Stimulated activated CD8-positive, alpha-beta memory T cell treated with anti-CD3 and anti-CD28 coated beads, Interleukin-7, amount 100 ng/mL, for 1 hour (primary cell): ENCODE data around the gene RUNX1.

Source experiments
- DNase-seq, 2 donors: peaks; one replicate each; pipeline ENCODE4 v3.0.0-alpha.2; 2020; ENCODE audit warnings: low read depth in 2 of 2

RUNX1 gene

GRCh38 chr21:35048706-35049617 lies at the start of gene RUNX1:
Gene RUNX1 (minus strand): TSS chr21:35049302.
- peak; percentile 46 to 49 for DNase-seq

GRCh38 chr21:35097525-35097924 lies 48.4 kb upstream of the RUNX1 start:
- DNase-seq, result no peak

- no peak for DNase-seq
Observed at GRCh38 chr21:35096959-35097358, 47.9 kb upstream of the RUNX1 start.

- no peak for DNase-seq
Observed at GRCh38 chr21:35095859-35096291, 46.8 kb upstream of the RUNX1 start.

- no peak for DNase-seq
Observed at GRCh38 chr21:35093514-35093913, 44.4 kb upstream of the RUNX1 start.

GRCh38 chr21:35091496-35091895 lies 42.4 kb upstream of the RUNX1 start:
- DNase-seq, result no peak

- no peak for DNase-seq
Observed at GRCh38 chr21:35090403-35090802, 41.3 kb upstream of the RUNX1 start.

GRCh38 chr21:35088319-35088771 lies 39.2 kb upstream of the RUNX1 start:
- DNase-seq, result no peak

- no peak for DNase-seq
Observed at GRCh38 chr21:35086357-35086756, 37.3 kb upstream of the RUNX1 start.

- DNase-seq, result no peak
Observed at GRCh38 chr21:35084869-35085268, 35.8 kb upstream of the RUNX1 start.

GRCh38 chr21:35083246-35083645 lies 34.1 kb upstream of the RUNX1 start:
- DNase-seq, result no peak

- no peak for DNase-seq
Observed at GRCh38 chr21:35081861-35082260, 32.8 kb upstream of the RUNX1 start.

- no peak for DNase-seq
Observed at GRCh38 chr21:35079181-35079580, 30.1 kb upstream of the RUNX1 start.

- DNase-seq, result no peak
Observed at GRCh38 chr21:35077975-35078374, 28.9 kb upstream of the RUNX1 start.

GRCh38 chr21:35077466-35077865 lies 28.4 kb upstream of the RUNX1 start:
- no peak for DNase-seq

GRCh38 chr21:35075546-35075945 lies 26.4 kb upstream of the RUNX1 start:
- no peak for DNase-seq

- no peak for DNase-seq
Observed at GRCh38 chr21:35072960-35073359, 23.9 kb upstream of the RUNX1 start.

GRCh38 chr21:35072557-35072956 lies 23.5 kb upstream of the RUNX1 start:
- no peak for DNase-seq

GRCh38 chr21:35071347-35071746 lies 22.2 kb upstream of the RUNX1 start:
- DNase-seq, result no peak

- DNase-seq, result no peak
Observed at GRCh38 chr21:35070436-35070835, 21.3 kb upstream of the RUNX1 start.

- no peak for DNase-seq
Observed at GRCh38 chr21:35066824-35067223, 17.7 kb upstream of the RUNX1 start.

GRCh38 chr21:35063428-35064172 lies 14.5 kb upstream of the RUNX1 start:
- no peak for DNase-seq

- DNase-seq, result no peak
Observed at GRCh38 chr21:35062016-35062415, 12.9 kb upstream of the RUNX1 start.
